ENCODE results near the gene GUCY1B1. TPM values are rescaled to one million over a fixed set of nuclear protein-coding genes. Genes with fewer than 3 reads are reported as not detected.

Gene GUCY1B1
- total and polyA plus RNA-seq, 4 donors: 10.0 to 44.0 (median 25.7) TPM

DNA sequence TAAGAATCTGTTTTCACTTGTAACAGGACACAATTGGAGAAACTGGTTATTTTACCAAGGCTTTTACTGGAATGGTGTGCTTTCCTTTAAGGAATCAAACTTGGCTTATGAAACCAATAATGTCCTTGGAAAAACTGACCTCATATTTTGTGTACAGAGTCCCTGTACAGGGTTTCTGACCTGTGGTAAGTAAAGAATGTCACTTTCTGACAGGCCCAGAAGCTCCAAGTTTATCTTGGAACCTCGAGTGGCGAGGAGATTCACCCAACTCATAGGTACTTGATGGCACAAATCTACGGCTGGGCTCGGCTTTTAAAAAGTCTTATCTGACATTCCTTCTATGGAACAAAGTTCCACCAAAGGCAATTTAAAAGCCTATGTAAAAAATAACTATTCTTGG is 90.2 kb downstream of the GUCY1B1 start:
- Histone ChIP-seq H3K36me3 (ENCODE audit: control insufficient read depth in 1 of 2, insufficient read depth in 2 of 2, low read length in 1 of 2) (no peaks in the 10 kb centered on the region), H3K4me3 (ENCODE audit: low read length in 2 of 2) (no peak overlapping the region), H3K27me3 (ENCODE audit: control insufficient read depth in 1 of 2, insufficient read depth in 2 of 2, low read length in 1 of 2) (peaks cover 0 to 1% of the 10 kb centered on the region in 2 donors), H3K4me1 (ENCODE audit: control insufficient read depth in 1 of 2, insufficient read depth in 2 of 2, low read length in 2 of 2) (no peaks in the 10 kb centered on the region), H3K9me3 (ENCODE audit: control insufficient read depth, low read length) (no peaks in the 10 kb centered on the region), H3K27ac (ENCODE audit: low read depth in 1 of 2, low read length in 2 of 2) (no peak overlapping the region)
- WGBS, 2 donors: 79 to 85% methylated on average over 4 of the region's 4 CpGs
- DNase-seq (no peak), ATAC-seq (ENCODE audit: low FRiP score) (no peak)
- intact Hi-C loops (cut with DNase I): no loop called here

DNA sequence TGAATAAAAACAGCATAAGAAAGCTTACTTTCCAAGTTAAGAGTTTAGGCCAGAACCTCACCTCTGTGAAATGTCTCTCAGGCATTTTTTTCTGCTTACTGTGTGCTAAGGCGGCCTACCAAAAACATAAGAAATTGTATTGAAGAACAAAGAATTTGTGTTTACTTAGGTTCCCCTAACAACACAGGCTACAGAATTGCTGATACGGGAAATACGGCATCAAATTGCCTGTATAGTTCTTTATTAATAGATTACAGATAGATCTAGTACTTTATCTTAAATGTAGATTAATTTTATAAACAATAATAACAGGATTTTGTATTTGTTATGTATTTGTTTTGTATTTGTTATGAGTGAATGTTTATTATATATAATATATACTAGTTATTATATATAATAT is 94.4 kb downstream of the GUCY1B1 start:
- no peaks in the 10 kb centered on the region for H3K4me1 ChIP-seq (ENCODE audit: control insufficient read depth in 1 of 2, insufficient read depth in 2 of 2, low read length in 2 of 2)
- no peak overlapping the region for H3K27ac ChIP-seq (ENCODE audit: low read depth in 1 of 2, low read length in 2 of 2)
- intact Hi-C loops (cut with DNase I): no loop called here
- no peak overlapping the region for H3K4me3 ChIP-seq (ENCODE audit: low read length in 2 of 2)
- no peaks in the 10 kb centered on the region for H3K9me3 ChIP-seq (ENCODE audit: control insufficient read depth, low read length)
- 98 to 100% methylated on average over 3 of the region's 3 CpGs for WGBS, 2 donors
- no peaks in the 10 kb centered on the region for H3K36me3 ChIP-seq (ENCODE audit: control insufficient read depth in 1 of 2, insufficient read depth in 2 of 2, low read length in 1 of 2)
- H3K27me3 ChIP-seq (ENCODE audit: control insufficient read depth in 1 of 2, insufficient read depth in 2 of 2, low read length in 1 of 2): peaks cover 0 to 1% of the 10 kb centered on the region in 2 donors
- DNase-seq (no peak), ATAC-seq (ENCODE audit: low FRiP score) (no peak)

DNA sequence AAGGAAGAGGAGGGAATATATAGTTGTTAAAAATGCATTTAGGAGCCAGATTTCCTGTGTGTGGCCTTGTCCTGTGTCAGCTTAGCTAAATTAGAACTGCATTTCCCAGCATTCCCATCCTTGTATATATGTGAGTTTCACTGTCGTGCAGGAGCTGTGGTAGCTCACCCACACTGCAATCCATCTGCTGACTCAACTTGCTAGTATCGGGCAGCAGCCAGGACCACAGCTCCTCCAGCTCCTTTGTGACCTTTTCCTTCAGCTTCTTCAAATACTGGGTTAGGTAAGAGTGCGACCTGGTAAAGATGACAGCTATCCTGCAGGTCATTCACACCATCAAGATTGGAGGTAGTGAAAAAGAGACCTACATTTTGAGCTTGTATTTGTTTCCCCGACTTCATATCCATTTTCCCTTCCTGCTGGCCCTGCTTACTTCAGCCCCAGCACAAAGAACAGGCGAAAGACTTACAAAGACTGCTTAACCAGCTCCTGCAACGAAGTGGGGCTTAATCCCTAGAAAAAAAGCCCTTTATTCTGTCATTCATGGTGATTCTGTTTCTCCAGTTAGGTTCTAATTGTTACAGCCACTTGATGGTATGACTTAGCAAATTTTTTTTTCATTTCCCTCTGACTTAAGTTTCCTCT is 95.9 kb downstream of the GUCY1B1 start:
- Histone ChIP-seq H3K4me3 (ENCODE audit: low read length in 2 of 2) (no peak overlapping the region), H3K9me3 (ENCODE audit: control insufficient read depth, low read length) (no peaks in the 10 kb centered on the region), H3K27me3 (ENCODE audit: control insufficient read depth in 1 of 2, insufficient read depth in 2 of 2, low read length in 1 of 2) (peaks cover 0 to 1% of the 10 kb centered on the region in 2 donors), H3K36me3 (ENCODE audit: control insufficient read depth in 1 of 2, insufficient read depth in 2 of 2, low read length in 1 of 2) (no peaks in the 10 kb centered on the region), H3K4me1 (ENCODE audit: control insufficient read depth in 1 of 2, insufficient read depth in 2 of 2, low read length in 2 of 2) (no peaks in the 10 kb centered on the region), H3K27ac (ENCODE audit: low read depth in 1 of 2, low read length in 2 of 2) (no peak overlapping the region)
- intact Hi-C loops (cut with DNase I): no loop called here
- ATAC-seq (ENCODE audit: low FRiP score) (no peak), DNase-seq (no peak)
- WGBS, 2 donors: 76% methylated on average over 6 of the region's 6 CpGs

GRCh38 chr4:155855897-155856296 is 97.1 kb downstream of the GUCY1B1 start:
- 79 to 83% methylated on average over 2 of the region's 2 CpGs for WGBS, 2 donors
- ATAC-seq (ENCODE audit: low FRiP score) (no peak), DNase-seq (no peak)
- intact Hi-C loops (cut with DNase I): no loop called here
- no peak overlapping the region for H3K4me3 ChIP-seq (ENCODE audit: low read length in 2 of 2)
- no peak overlapping the region for H3K27ac ChIP-seq (ENCODE audit: low read depth in 1 of 2, low read length in 2 of 2)
- no peaks in the 10 kb centered on the region for H3K4me1 ChIP-seq (ENCODE audit: control insufficient read depth in 1 of 2, insufficient read depth in 2 of 2, low read length in 2 of 2)
- H3K9me3 ChIP-seq (ENCODE audit: control insufficient read depth, low read length): no peaks in the 10 kb centered on the region
- peaks cover 0 to 1% of the 10 kb centered on the region in 2 donors for H3K27me3 ChIP-seq (ENCODE audit: control insufficient read depth in 1 of 2, insufficient read depth in 2 of 2, low read length in 1 of 2)
- H3K36me3 ChIP-seq (ENCODE audit: control insufficient read depth in 1 of 2, insufficient read depth in 2 of 2, low read length in 1 of 2): no peaks in the 10 kb centered on the region

Other genes with a start within 250 kb of the GUCY1B1 start
- 10 to 100 TPM; 74.0 to 81.9 TPM for gene GUCY1A1, start 92.2 kb upstream of the GUCY1B1 start, total RNA-seq
- gene GUCY1A1, start 92.2 kb upstream of the GUCY1B1 start, polyA plus RNA-seq: 10 to 100 TPM; 20.2 to 62.5 TPM
- not detected for gene ASIC5, start 107.3 kb downstream of the GUCY1B1 start, total RNA-seq
- not detected for gene ASIC5, start 107.3 kb downstream of the GUCY1B1 start, polyA plus RNA-seq
- under 1 TPM in 1 of 2 donors, not detected in 1; 0.42 TPM for gene TDO2, start 144.7 kb downstream of the GUCY1B1 start, total RNA-seq
- gene TDO2, start 144.7 kb downstream of the GUCY1B1 start, polyA plus RNA-seq: 1 to 10 TPM in 1 of 2 donors, under 1 TPM in 1; 0.41 to 5.9 TPM
- 10 to 100 TPM; 20.0 to 36.5 TPM for gene CTSO, start 194.8 kb downstream of the GUCY1B1 start, total RNA-seq
- gene CTSO, start 194.8 kb downstream of the GUCY1B1 start, polyA plus RNA-seq: 10 to 100 TPM in 1 of 2 donors, 1 to 10 TPM in 1; 7.6 to 35.1 TPM

Measured in aorta (tissue), 5 donors.